Measurements from ENCODE around the gene ARHGAP24.

GRCh38 chr4:85883180-85883579 lies 408.2 kb downstream of the ARHGAP24 start:
- TF ChIP-seq CTCF (IDR thresholded peaks at IDR 0.05) (no peak), FOXK1 (CRISPR knock-in tag; IDR thresholded peaks at IDR 0.05) (no peak), MLX (CRISPR knock-in tag; IDR thresholded peaks at IDR 0.05) (no peak)
